Measurements from ENCODE around the gene TRPM2.
"Not testable (repeated sequence)": the region's sequence is repeated elsewhere in the genome, so short reads cannot be mapped to it uniquely, and the experiment has no call there.

Gene TRPM2

GRCh38 chr21:44415073-44416025 is 61.9 kb downstream of the TRPM2 start:
- DNase-seq (ENCODE audit: low spot score) = no peak

- DNase-seq (ENCODE audit: low spot score) = no peak
Measured at GRCh38 chr21:44416193-44416592, 62.8 kb downstream of the TRPM2 start.

GRCh38 chr21:44417621-44418107 is 64.2 kb downstream of the TRPM2 start:
- not testable (repeated sequence) for DNase-seq (ENCODE audit: low spot score)

- DNase-seq (ENCODE audit: low spot score) = no peak
Measured at GRCh38 chr21:44418108-44418875, 64.9 kb downstream of the TRPM2 start.

GRCh38 chr21:44418876-44419230 is 65.4 kb downstream of the TRPM2 start:
- no peak for DNase-seq (ENCODE audit: low spot score)

- no peak for DNase-seq (ENCODE audit: low spot score)
Measured at GRCh38 chr21:44419679-44420078, 66.3 kb downstream of the TRPM2 start.

- DNase-seq (ENCODE audit: low spot score) = no peak
Measured at GRCh38 chr21:44420416-44421205, 67.2 kb downstream of the TRPM2 start.

- DNase-seq (ENCODE audit: low spot score) = no peak
Measured at GRCh38 chr21:44421901-44422840, 68.8 kb downstream of the TRPM2 start.

- no peak for DNase-seq (ENCODE audit: low spot score)
Measured at GRCh38 chr21:44423312-44423821, 69.9 kb downstream of the TRPM2 start.

GRCh38 chr21:44423941-44424607 is 70.7 kb downstream of the TRPM2 start:
- DNase-seq (ENCODE audit: low spot score) = no peak

GRCh38 chr21:44424608-44425306 is 71.3 kb downstream of the TRPM2 start:
- no peak for DNase-seq (ENCODE audit: low spot score)

- no peak for DNase-seq (ENCODE audit: low spot score)
Measured at GRCh38 chr21:44425307-44425894, 72.0 kb downstream of the TRPM2 start.

GRCh38 chr21:44425895-44426662 is 72.7 kb downstream of the TRPM2 start:
- no peak for DNase-seq (ENCODE audit: low spot score)

GRCh38 chr21:44426663-44427191 is 73.3 kb downstream of the TRPM2 start:
- no peak for DNase-seq (ENCODE audit: low spot score)

GRCh38 chr21:44427241-44428120 is 74.1 kb downstream of the TRPM2 start:
- DNase-seq (ENCODE audit: low spot score) = no peak

- DNase-seq (ENCODE audit: low spot score) = no peak
Measured at GRCh38 chr21:44428281-44428960, 75.0 kb downstream of the TRPM2 start.
